ENCODE measurements around the gene HOXD12.
A peak's percentile ranks its signal among the peaks of the same experiment; 100 is the strongest.

Gene HOXD12

GRCh38 chr2:176114120-176114929, 14.7 kb downstream of the HOXD12 start:
- Histone ChIP-seq H3K4me3 (ENCODE audit: low read length in 2 of 2) (no peak overlapping the region), H3K9me3 (ENCODE audit: control insufficient read depth in 2 of 2, low read length in 2 of 2) (no peaks in the 10 kb centered on the region), H3K4me1 (ENCODE audit: control insufficient read depth in 2 of 2, insufficient read depth in 2 of 2, low read length in 2 of 2) (peaks cover 0 to 2% of the 10 kb centered on the region in 2 donors), H3K9ac (ENCODE audit: low read depth in 1 of 2, low read length in 2 of 2) (no peak overlapping the region), H3K27ac (ENCODE audit: low read depth in 2 of 2, low read length in 2 of 2) (no peak overlapping the region), H3K27me3 (ENCODE audit: control insufficient read depth in 2 of 2, insufficient read depth in 2 of 2, low read length in 2 of 2) (peaks cover 82 to 87% of the 10 kb centered on the region in 2 donors), H3K36me3 (ENCODE audit: control insufficient read depth in 2 of 2, insufficient read depth in 2 of 2, low read length in 2 of 2) (no peaks in the 10 kb centered on the region)

GRCh38 chr2:176114930-176115625, 15.5 kb downstream of the HOXD12 start:
- H3K36me3 ChIP-seq (ENCODE audit: control insufficient read depth in 2 of 2, insufficient read depth in 2 of 2, low read length in 2 of 2) = no peaks in the 10 kb centered on the region
- peaks cover 81 to 87% of the 10 kb centered on the region in 2 donors for H3K27me3 ChIP-seq (ENCODE audit: control insufficient read depth in 2 of 2, insufficient read depth in 2 of 2, low read length in 2 of 2)
- no peak overlapping the region for H3K9ac ChIP-seq (ENCODE audit: low read depth in 1 of 2, low read length in 2 of 2)
- peaks cover 0 to 2% of the 10 kb centered on the region in 2 donors for H3K4me1 ChIP-seq (ENCODE audit: control insufficient read depth in 2 of 2, insufficient read depth in 2 of 2, low read length in 2 of 2)
- no peaks in the 10 kb centered on the region for H3K9me3 ChIP-seq (ENCODE audit: control insufficient read depth in 2 of 2, low read length in 2 of 2)
- H3K27ac ChIP-seq (ENCODE audit: low read depth in 2 of 2, low read length in 2 of 2) = no peak overlapping the region
- H3K4me3 ChIP-seq (ENCODE audit: low read length in 2 of 2) = no peak overlapping the region

- H3K4me3 ChIP-seq (ENCODE audit: low read length in 2 of 2) = peak within 1 kb of the TSS in 1 of 2 donors; percentile 11
- peaks cover 80 to 86% of the 10 kb centered on the region in 2 donors for H3K27me3 ChIP-seq (ENCODE audit: control insufficient read depth in 2 of 2, insufficient read depth in 2 of 2, low read length in 2 of 2)
- no peaks in the 10 kb centered on the region for H3K36me3 ChIP-seq (ENCODE audit: control insufficient read depth in 2 of 2, insufficient read depth in 2 of 2, low read length in 2 of 2)
- H3K27ac ChIP-seq (ENCODE audit: low read depth in 2 of 2, low read length in 2 of 2) = no peak within 1 kb of the TSS
- peaks cover 0 to 2% of the 10 kb centered on the region in 2 donors for H3K4me1 ChIP-seq (ENCODE audit: control insufficient read depth in 2 of 2, insufficient read depth in 2 of 2, low read length in 2 of 2)
- H3K9me3 ChIP-seq (ENCODE audit: control insufficient read depth in 2 of 2, low read length in 2 of 2) = no peaks in the 10 kb centered on the region
- no peak within 1 kb of the TSS for H3K9ac ChIP-seq (ENCODE audit: low read depth in 1 of 2, low read length in 2 of 2)
Observed at GRCh38 chr2:176115883-176116813, 16.6 kb downstream of the HOXD12 start, which contains the start of gene HOXD10. Gene HOXD10 (plus strand): TSS chr2:176116778. CDS start chr2:176116834, 56 bp downstream.

- H3K9ac ChIP-seq (ENCODE audit: low read depth in 1 of 2, low read length in 2 of 2) = no peak overlapping the region
- no peak overlapping the region for H3K4me3 ChIP-seq (ENCODE audit: low read length in 2 of 2)
- no peak overlapping the region for H3K27ac ChIP-seq (ENCODE audit: low read depth in 2 of 2, low read length in 2 of 2)
- H3K4me1 ChIP-seq (ENCODE audit: control insufficient read depth in 2 of 2, insufficient read depth in 2 of 2, low read length in 2 of 2) = no peaks in the 10 kb centered on the region
- H3K9me3 ChIP-seq (ENCODE audit: control insufficient read depth in 2 of 2, low read length in 2 of 2) = no peaks in the 10 kb centered on the region
- H3K27me3 ChIP-seq (ENCODE audit: control insufficient read depth in 2 of 2, insufficient read depth in 2 of 2, low read length in 2 of 2) = peaks cover 83 to 86% of the 10 kb centered on the region in 2 donors
- H3K36me3 ChIP-seq (ENCODE audit: control insufficient read depth in 2 of 2, insufficient read depth in 2 of 2, low read length in 2 of 2) = no peaks in the 10 kb centered on the region
Observed at GRCh38 chr2:176117162-176117822, 17.7 kb downstream of the HOXD12 start.

- peaks cover 79 to 80% of the 10 kb centered on the region in 2 donors for H3K27me3 ChIP-seq (ENCODE audit: control insufficient read depth in 2 of 2, insufficient read depth in 2 of 2, low read length in 2 of 2)
Observed at GRCh38 chr2:176117823-176118371, 18.3 kb downstream of the HOXD12 start.

GRCh38 chr2:176118601-176119339, 19.2 kb downstream of the HOXD12 start:
- no peak overlapping the region for H3K9ac ChIP-seq (ENCODE audit: low read depth in 1 of 2, low read length in 2 of 2)
- H3K27ac ChIP-seq (ENCODE audit: low read depth in 2 of 2, low read length in 2 of 2) = no peak overlapping the region
- peak overlapping the region in 1 of 2 donors; percentile 14 for H3K4me3 ChIP-seq (ENCODE audit: low read length in 2 of 2)
- H3K9me3 ChIP-seq (ENCODE audit: control insufficient read depth in 2 of 2, low read length in 2 of 2) = no peaks in the 10 kb centered on the region
- no peaks in the 10 kb centered on the region for H3K4me1 ChIP-seq (ENCODE audit: control insufficient read depth in 2 of 2, insufficient read depth in 2 of 2, low read length in 2 of 2)
- H3K27me3 ChIP-seq (ENCODE audit: control insufficient read depth in 2 of 2, insufficient read depth in 2 of 2, low read length in 2 of 2) = peaks cover 77 to 79% of the 10 kb centered on the region in 2 donors
- H3K36me3 ChIP-seq (ENCODE audit: control insufficient read depth in 2 of 2, insufficient read depth in 2 of 2, low read length in 2 of 2) = no peaks in the 10 kb centered on the region

More at GRCh38 chr2:176117823-176118371, 18.3 kb downstream of the HOXD12 start:
- no peak overlapping the region for H3K9ac ChIP-seq (ENCODE audit: low read depth in 1 of 2, low read length in 2 of 2)
- H3K4me1 ChIP-seq (ENCODE audit: control insufficient read depth in 2 of 2, insufficient read depth in 2 of 2, low read length in 2 of 2) = no peaks in the 10 kb centered on the region
- H3K36me3 ChIP-seq (ENCODE audit: control insufficient read depth in 2 of 2, insufficient read depth in 2 of 2, low read length in 2 of 2) = no peaks in the 10 kb centered on the region
- H3K9me3 ChIP-seq (ENCODE audit: control insufficient read depth in 2 of 2, low read length in 2 of 2) = no peaks in the 10 kb centered on the region
- no peak overlapping the region for H3K27ac ChIP-seq (ENCODE audit: low read depth in 2 of 2, low read length in 2 of 2)
- no peak overlapping the region for H3K4me3 ChIP-seq (ENCODE audit: low read length in 2 of 2)

- no peak overlapping the region for H3K27ac ChIP-seq (ENCODE audit: low read depth in 2 of 2, low read length in 2 of 2)
- no peak overlapping the region for H3K9ac ChIP-seq (ENCODE audit: low read depth in 1 of 2, low read length in 2 of 2)
- no peaks in the 10 kb centered on the region for H3K36me3 ChIP-seq (ENCODE audit: control insufficient read depth in 2 of 2, insufficient read depth in 2 of 2, low read length in 2 of 2)
- no peaks in the 10 kb centered on the region for H3K4me1 ChIP-seq (ENCODE audit: control insufficient read depth in 2 of 2, insufficient read depth in 2 of 2, low read length in 2 of 2)
- no peaks in the 10 kb centered on the region for H3K9me3 ChIP-seq (ENCODE audit: control insufficient read depth in 2 of 2, low read length in 2 of 2)
- H3K4me3 ChIP-seq (ENCODE audit: low read length in 2 of 2) = no peak overlapping the region
- peaks cover 79 to 80% of the 10 kb centered on the region in 2 donors for H3K27me3 ChIP-seq (ENCODE audit: control insufficient read depth in 2 of 2, insufficient read depth in 2 of 2, low read length in 2 of 2)
Observed at GRCh38 chr2:176120364-176121189, 21.0 kb downstream of the HOXD12 start.

GRCh38 chr2:176121190-176122051, 21.8 kb downstream of the HOXD12 start:
- no peak overlapping the region for H3K9ac ChIP-seq (ENCODE audit: low read depth in 1 of 2, low read length in 2 of 2)

More at GRCh38 chr2:176121190-176122051, 21.8 kb downstream of the HOXD12 start:
- peak overlapping the region in 1 of 2 donors; percentile 18 for H3K4me3 ChIP-seq (ENCODE audit: low read length in 2 of 2)
- H3K27ac ChIP-seq (ENCODE audit: low read depth in 2 of 2, low read length in 2 of 2) = no peak overlapping the region
- H3K36me3 ChIP-seq (ENCODE audit: control insufficient read depth in 2 of 2, insufficient read depth in 2 of 2, low read length in 2 of 2) = no peaks in the 10 kb centered on the region
- no peaks in the 10 kb centered on the region for H3K9me3 ChIP-seq (ENCODE audit: control insufficient read depth in 2 of 2, low read length in 2 of 2)
- H3K4me1 ChIP-seq (ENCODE audit: control insufficient read depth in 2 of 2, insufficient read depth in 2 of 2, low read length in 2 of 2) = no peaks in the 10 kb centered on the region
- peaks cover 71% of the 10 kb centered on the region in 2 donors for H3K27me3 ChIP-seq (ENCODE audit: control insufficient read depth in 2 of 2, insufficient read depth in 2 of 2, low read length in 2 of 2)
